Adipose tissue (tissue), 3 donors: ENCODE measurements around the gene MEIS1. TPM values are rescaled to one million over a fixed set of nuclear protein-coding genes. Genes with fewer than 3 reads are reported as not detected.

Experiments
- H3K27ac ChIP-seq: one replicate; pipeline ENCODE4 v1.5.1; 2013; ENCODE audit warnings: low read depth, low read length
- WGBS, 3 donors: extraction: QIAGEN DNeasy Blood & Tissue Kit; methylation state at CpG; one replicate each; pipeline ENCODE4 v1.1.7; 2013; 5-methylcytosine and 5-hydroxymethylcytosine counted together
- polyA plus RNA-seq, 3 donors: library from polyadenylated mRNA; stranded (reverse); fragments of 200-250 nt; gene quantifications; one replicate each; pipeline ENCODE4 v1.2.3, GENCODE V29; 2013
- donor health status: healthy with polysubstance abuse.
- donor health status: Bipolar disorder and iron deficiency.
- donor health status: healthy.

MEIS1 gene
- polyA plus RNA-seq, 3 donors, result 13.7 to 27.3 (median 21.3) TPM

GRCh38 chr2:66430505-66431273, 4.2 kb upstream of the MEIS1 start:
- WGBS, 3 donors, result 32 to 61% (median 52%) methylated on average over 9 of the region's 9 CpGs
- H3K27ac ChIP-seq, result no peak overlapping the region

- no peak overlapping the region for H3K27ac ChIP-seq
These were observed 3.7 kb upstream of the MEIS1 start for GRCh38 chr2:66431274-66431642.

GRCh38 chr2:66431846-66432587, 2.9 kb upstream of the MEIS1 start:
- no peak overlapping the region for H3K27ac ChIP-seq
- 11 to 57% (median 13%) methylated on average over 38 to 39 of the region's 39 CpGs for WGBS, 3 donors

- 1% methylated on average over 50 to 51 of the region's 51 CpGs for WGBS, 3 donors
These were observed 1.9 kb upstream of the MEIS1 start for GRCh38 chr2:66432801-66433694.

GRCh38 chr2:66433695-66433944, 1.3 kb upstream of the MEIS1 start:
- no peak overlapping the region for H3K27ac ChIP-seq
- 0 to 1% (median 0%) methylated on average over 7 of the region's 7 CpGs for WGBS, 3 donors

More at GRCh38 chr2:66432801-66433694, 1.9 kb upstream of the MEIS1 start:
- H3K27ac ChIP-seq, result peak overlapping the region; percentile 2

GRCh38 chr2:66433945-66434678, 813 bp upstream of the MEIS1 start:
- H3K27ac ChIP-seq, result peak overlapping the region; percentile 80
- 0 to 2% (median 0%) methylated on average over 46 to 61 of the region's 61 CpGs for WGBS, 3 donors

- 0 to 3% (median 1%) methylated on average over 15 of the region's 15 CpGs for WGBS, 3 donors
- no peak overlapping the region for H3K27ac ChIP-seq
These were observed 587 bp downstream of the MEIS1 start for GRCh38 chr2:66435549-66435875.

GRCh38 chr2:66435963-66436362, 1.0 kb downstream of the MEIS1 start:
- 5 to 9% (median 6%) methylated on average over 2 of the region's 2 CpGs for WGBS, 3 donors
- H3K27ac ChIP-seq, result no peak overlapping the region

GRCh38 chr2:66436581-66437001, 1.7 kb downstream of the MEIS1 start:
- 7 to 24% (median 13%) methylated on average over 2 of the region's 2 CpGs for WGBS, 3 donors
- no peak overlapping the region for H3K27ac ChIP-seq

GRCh38 chr2:66437109-66437690, 2.3 kb downstream of the MEIS1 start:
- WGBS, 3 donors, result 7 to 19% (median 16%) methylated on average over 14 of the region's 14 CpGs
- no peak overlapping the region for H3K27ac ChIP-seq

- H3K27ac ChIP-seq, result no peak overlapping the region
- 7 to 29% (median 18%) methylated on average over 22 of the region's 22 CpGs for WGBS, 3 donors
These were observed 3.0 kb downstream of the MEIS1 start for GRCh38 chr2:66437691-66438497.

GRCh38 chr2:66438498-66438833, 3.5 kb downstream of the MEIS1 start:
- WGBS, 3 donors, result 14 to 31% (median 26%) methylated on average over 8 of the region's 8 CpGs
- no peak overlapping the region for H3K27ac ChIP-seq

GRCh38 chr2:66438891-66439811, 4.2 kb downstream of the MEIS1 start:
- 5 to 10% (median 7%) methylated on average over 37 of the region's 37 CpGs for WGBS, 3 donors
- H3K27ac ChIP-seq, result peak overlapping the region; percentile 24

GRCh38 chr2:66439812-66440542, 5.1 kb downstream of the MEIS1 start:
- WGBS, 3 donors, result 5 to 9% (median 6%) methylated on average over 26 to 36 of the region's 36 CpGs
- no peak overlapping the region for H3K27ac ChIP-seq

GRCh38 chr2:66440708-66441497, 6.0 kb downstream of the MEIS1 start:
- H3K27ac ChIP-seq, result peak overlapping the region; percentile 70

More at GRCh38 chr2:66440708-66441497, 6.0 kb downstream of the MEIS1 start:
- WGBS, 3 donors, result 8 to 16% (median 14%) methylated on average over 20 of the region's 20 CpGs
